ENCODE results near the gene RAB26.

RAB26 gene

GRCh38 chr16:2179107-2179501 lies 30.7 kb downstream of the RAB26 start:
- TF ChIP-seq CTCF (IDR thresholded peaks at IDR 0.05) = no peak
- Histone ChIP-seq H3K9me3 (no peaks in the 10 kb centered on the region), H3K36me3 (peaks cover 33 to 41% (median 40%) of the 10 kb centered on the region in 3 donors), H3K27me3 (peaks cover 0 to 14% of the 10 kb centered on the region in 2 donors), H3K27ac (no peak overlapping the region), H3K4me3 (no peak overlapping the region), H3K4me1 (peaks cover 0 to 3% (median 0%) of the 10 kb centered on the region in 4 donors)
- no peak for DNase-seq
- intact Hi-C loops (cut with DNase I; ENCODE audit: low total_unique reads) = no loop called here

DNA sequence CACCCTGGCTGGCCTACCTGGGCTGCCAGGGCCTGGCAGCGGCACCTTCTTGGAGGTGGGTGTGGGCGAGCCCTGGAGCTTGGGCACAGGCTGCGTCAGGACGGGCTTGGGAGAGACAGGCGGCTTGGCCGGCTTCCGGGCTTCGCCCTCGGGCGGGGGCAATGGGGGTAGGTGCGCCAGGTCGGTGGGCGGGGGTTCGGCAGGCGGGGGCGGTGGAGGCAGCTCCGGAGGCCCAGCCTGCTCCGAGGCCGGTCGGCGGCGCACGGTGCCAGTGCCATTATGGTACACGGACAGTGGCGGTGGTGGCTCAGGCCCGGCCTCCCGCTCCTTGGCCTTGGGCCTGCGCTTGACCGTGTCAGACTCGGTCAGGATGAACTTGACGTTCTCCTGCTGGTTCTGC lies 31.2 kb downstream of the RAB26 start:
- H3K27ac ChIP-seq = no peak overlapping the region
- TF ChIP-seq CTCF (IDR thresholded peaks at IDR 0.05) = no peak
- no peak overlapping the region for H3K4me3 ChIP-seq
- no peaks in the 10 kb centered on the region for H3K9me3 ChIP-seq
- peaks cover 0 to 14% of the 10 kb centered on the region in 2 donors for H3K27me3 ChIP-seq
- peaks cover 0 to 3% (median 0%) of the 10 kb centered on the region in 4 donors for H3K4me1 ChIP-seq
- H3K36me3 ChIP-seq = peaks cover 29 to 37% (median 35%) of the 10 kb centered on the region in 3 donors
- DNase-seq = no peak
- intact Hi-C loops (cut with DNase I; ENCODE audit: low total_unique reads) = no loop called here

- Histone ChIP-seq H3K4me1 (peaks cover 0 to 3% (median 0%) of the 10 kb centered on the region in 4 donors), H3K27me3 (peaks cover 0 to 19% of the 10 kb centered on the region in 2 donors), H3K36me3 (peaks cover 20 to 28% (median 27%) of the 10 kb centered on the region in 3 donors), H3K4me3 (no peak overlapping the region), H3K9me3 (no peaks in the 10 kb centered on the region), H3K27ac (no peak overlapping the region)
- DNase-seq = no peak
- TF ChIP-seq CTCF (IDR thresholded peaks at IDR 0.05) = no peak
- intact Hi-C loops (cut with DNase I; ENCODE audit: low total_unique reads) = no loop called here
These were observed 32.0 kb downstream of the RAB26 start for GRCh38 chr16:2180461-2180860.

GRCh38 chr16:2180962-2181923 lies 32.8 kb downstream of the RAB26 start:
- Histone ChIP-seq H3K4me1 (peaks cover 0 to 3% (median 0%) of the 10 kb centered on the region in 4 donors), H3K36me3 (peaks cover 12 to 20% (median 19%) of the 10 kb centered on the region in 3 donors)
- intact Hi-C loops (cut with DNase I; ENCODE audit: low total_unique reads) = no loop called here

DNA sequence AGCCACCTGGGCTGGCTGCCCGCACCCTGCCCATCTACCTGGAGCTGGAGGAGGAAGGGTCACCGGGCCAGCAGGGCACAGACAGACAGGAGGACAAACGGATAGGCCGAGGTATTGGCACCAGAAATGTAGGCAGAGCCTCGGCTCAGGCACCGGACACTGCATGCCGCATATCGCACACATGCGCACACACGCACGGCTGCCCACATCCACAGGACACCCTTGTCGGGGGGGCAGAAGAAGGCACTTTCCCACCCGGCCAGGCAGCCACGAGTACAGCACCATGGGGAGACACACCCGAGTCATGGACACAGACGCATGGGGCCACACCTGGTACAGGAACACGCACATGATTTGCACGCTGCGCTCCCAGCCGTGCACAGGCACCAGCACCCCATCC lies 33.5 kb downstream of the RAB26 start:
- no peak for DNase-seq
- H3K27me3 ChIP-seq = peaks cover 0 to 19% of the 10 kb centered on the region in 2 donors
- no peak overlapping the region for H3K4me3 ChIP-seq
- H3K4me1 ChIP-seq = peaks cover 0 to 3% (median 0%) of the 10 kb centered on the region in 4 donors
- intact Hi-C loops (cut with DNase I; ENCODE audit: low total_unique reads) = no loop called here
- peaks cover 7 to 13% (median 12%) of the 10 kb centered on the region in 3 donors for H3K36me3 ChIP-seq
- no peaks in the 10 kb centered on the region for H3K9me3 ChIP-seq
- H3K27ac ChIP-seq = no peak overlapping the region
- no peak for TF ChIP-seq CTCF (IDR thresholded peaks at IDR 0.05)

More at GRCh38 chr16:2180962-2181923, 32.8 kb downstream of the RAB26 start:
- Histone ChIP-seq H3K4me3 (no peak overlapping the region), H3K9me3 (no peaks in the 10 kb centered on the region), H3K27ac (no peak overlapping the region), H3K27me3 (peaks cover 0 to 19% of the 10 kb centered on the region in 2 donors)
- DNase-seq = no peak
- TF ChIP-seq CTCF (IDR thresholded peaks at IDR 0.05) = no peak

Data from tibial artery (tissue), 4 donors.